Measurements from ENCODE around the gene ZNF862.

Gene ZNF862

DNA sequence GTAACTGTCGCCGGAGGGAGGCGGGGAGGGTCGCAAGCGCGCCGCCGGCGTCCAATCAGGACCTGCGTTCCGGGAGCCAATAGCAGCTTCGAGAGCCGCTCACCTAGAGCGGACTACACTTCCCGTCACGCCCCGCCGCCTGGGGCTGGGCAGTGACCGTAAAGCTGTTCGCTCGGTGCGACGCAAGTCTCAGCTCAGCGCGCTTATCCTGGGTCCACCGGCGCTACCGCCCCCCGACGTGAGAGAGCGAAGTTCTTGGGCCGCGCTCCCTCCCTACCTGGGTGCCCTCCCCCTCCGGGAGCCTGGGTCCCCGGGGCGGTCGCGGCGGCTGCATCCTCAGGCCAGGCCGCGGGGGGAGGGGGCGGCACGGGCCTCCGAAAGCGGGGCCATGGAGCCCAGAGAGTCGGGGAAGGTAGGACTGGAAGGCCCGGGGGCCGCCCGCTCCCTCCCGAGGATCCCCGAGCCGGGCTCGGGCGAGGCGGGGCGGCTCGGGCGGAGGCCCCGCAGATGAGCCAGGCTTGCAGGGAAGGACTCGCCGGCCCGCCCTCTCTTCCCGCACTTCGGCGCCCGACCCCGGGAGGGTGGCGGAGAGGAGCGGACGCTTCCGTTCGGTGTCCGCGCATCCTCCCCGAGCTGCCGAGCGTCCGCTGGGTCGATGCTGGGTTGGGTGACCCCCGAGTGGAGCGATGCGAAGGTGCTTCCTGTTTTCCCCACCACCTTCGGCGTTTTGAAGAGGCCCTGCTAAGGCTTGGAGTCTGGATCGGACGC lies at the start of gene ZNF862:
Gene ZNF862 (plus strand): TSS at position 152 of the 768 bp plus-strand sequence. CDS start 237 bp downstream, at position 389.
- TF ChIP-seq, protein P1, sequence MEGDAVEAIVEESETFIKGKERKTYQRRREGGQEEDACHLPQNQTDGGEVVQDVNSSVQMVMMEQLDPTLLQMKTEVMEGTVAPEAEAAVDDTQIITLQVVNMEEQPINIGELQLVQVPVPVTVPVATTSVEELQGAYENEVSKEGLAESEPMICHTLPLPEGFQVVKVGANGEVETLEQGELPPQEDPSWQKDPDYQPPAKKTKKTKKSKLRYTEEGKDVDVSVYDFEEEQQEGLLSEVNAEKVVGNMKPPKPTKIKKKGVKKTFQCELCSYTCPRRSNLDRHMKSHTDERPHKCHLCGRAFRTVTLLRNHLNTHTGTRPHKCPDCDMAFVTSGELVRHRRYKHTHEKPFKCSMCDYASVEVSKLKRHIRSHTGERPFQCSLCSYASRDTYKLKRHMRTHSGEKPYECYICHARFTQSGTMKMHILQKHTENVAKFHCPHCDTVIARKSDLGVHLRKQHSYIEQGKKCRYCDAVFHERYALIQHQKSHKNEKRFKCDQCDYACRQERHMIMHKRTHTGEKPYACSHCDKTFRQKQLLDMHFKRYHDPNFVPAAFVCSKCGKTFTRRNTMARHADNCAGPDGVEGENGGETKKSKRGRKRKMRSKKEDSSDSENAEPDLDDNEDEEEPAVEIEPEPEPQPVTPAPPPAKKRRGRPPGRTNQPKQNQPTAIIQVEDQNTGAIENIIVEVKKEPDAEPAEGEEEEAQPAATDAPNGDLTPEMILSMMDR (IDR thresholded peaks at IDR 0.05; ENCODE audit: borderline replicate concordance, insufficient read depth, low read depth, low read length): no peak
- H3K4me3 ChIP-seq (ENCODE audit: low read depth, low read length): peak within 1 kb of the TSS; percentile 90

DNA sequence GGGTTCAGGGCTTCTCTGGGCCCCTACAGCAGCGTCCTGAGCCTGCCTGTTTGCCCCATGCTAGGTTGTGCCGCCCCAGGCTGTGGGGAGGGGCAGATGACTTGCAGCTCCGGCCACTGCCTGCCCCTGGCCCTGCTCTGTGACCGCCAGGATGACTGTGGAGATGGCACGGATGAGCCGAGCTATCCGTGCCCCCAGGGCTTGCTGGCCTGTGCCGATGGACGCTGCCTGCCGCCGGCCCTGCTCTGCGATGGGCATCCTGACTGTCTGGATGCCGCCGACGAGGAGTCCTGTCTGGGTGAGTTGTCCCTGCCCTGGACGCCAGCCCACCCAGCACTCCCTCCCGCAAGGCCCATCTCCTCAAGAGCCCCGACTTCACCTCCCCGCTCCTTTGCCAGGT lies 49.1 kb upstream of the ZNF862 start:
- no peak overlapping the region for H3K4me3 ChIP-seq (ENCODE audit: low read depth, low read length)
- TF ChIP-seq, protein P1 (IDR thresholded peaks at IDR 0.05; ENCODE audit: borderline replicate concordance, insufficient read depth, low read depth, low read length): no peak

DNA sequence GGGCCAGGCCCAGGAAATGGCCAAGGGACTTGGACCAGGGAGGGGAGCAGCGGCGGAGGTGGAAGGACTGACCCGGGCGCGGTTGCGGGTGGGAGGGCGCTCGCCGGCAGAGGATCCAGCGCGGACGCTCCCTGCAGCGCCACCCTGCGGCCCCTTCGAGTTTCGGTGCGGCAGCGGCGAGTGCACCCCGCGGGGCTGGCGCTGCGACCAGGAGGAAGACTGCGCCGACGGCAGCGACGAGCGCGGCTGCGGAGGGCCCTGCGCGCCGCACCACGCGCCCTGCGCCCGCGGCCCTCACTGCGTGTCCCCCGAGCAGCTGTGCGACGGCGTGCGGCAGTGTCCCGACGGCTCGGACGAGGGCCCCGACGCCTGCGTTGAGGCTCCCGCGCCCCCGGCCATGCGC lies 48.0 kb upstream of the ZNF862 start:
- H3K4me3 ChIP-seq (ENCODE audit: low read depth, low read length): no peak overlapping the region
- TF ChIP-seq, protein P1 (IDR thresholded peaks at IDR 0.05; ENCODE audit: borderline replicate concordance, insufficient read depth, low read depth, low read length): peak; percentile 54

DNA sequence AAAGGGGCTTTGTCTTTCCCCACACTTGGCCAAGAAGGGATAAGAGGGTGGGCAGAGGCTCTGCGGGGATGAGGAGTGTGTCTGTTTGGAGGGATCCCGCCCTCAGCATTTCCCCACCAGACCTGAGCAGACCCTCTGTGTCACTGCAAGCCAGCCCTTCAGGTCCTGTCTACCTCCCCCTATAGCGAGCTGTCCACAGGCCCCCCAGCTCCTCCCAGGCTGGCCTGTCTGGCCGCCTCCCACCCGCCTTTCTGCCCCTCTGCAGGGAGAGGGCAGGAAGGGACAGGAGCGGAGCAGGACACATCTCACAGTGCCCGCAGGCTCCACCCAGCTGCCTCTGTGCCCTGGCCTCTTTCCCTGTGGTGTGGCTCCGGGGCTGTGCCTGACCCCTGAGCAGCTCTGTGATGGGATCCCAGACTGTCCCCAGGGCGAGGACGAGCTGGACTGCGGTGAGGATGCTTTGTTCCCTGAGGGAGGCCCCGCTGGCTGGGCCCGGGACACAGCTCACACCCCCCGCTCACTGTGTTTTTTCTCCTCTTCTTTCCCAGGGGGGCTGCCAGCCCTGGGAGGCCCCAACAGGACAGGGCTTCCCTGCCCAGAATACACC lies 47.3 kb upstream of the ZNF862 start:
- H3K4me3 ChIP-seq (ENCODE audit: low read depth, low read length): no peak overlapping the region
- TF ChIP-seq, protein P1 (IDR thresholded peaks at IDR 0.05; ENCODE audit: borderline replicate concordance, insufficient read depth, low read depth, low read length): no peak

DNA sequence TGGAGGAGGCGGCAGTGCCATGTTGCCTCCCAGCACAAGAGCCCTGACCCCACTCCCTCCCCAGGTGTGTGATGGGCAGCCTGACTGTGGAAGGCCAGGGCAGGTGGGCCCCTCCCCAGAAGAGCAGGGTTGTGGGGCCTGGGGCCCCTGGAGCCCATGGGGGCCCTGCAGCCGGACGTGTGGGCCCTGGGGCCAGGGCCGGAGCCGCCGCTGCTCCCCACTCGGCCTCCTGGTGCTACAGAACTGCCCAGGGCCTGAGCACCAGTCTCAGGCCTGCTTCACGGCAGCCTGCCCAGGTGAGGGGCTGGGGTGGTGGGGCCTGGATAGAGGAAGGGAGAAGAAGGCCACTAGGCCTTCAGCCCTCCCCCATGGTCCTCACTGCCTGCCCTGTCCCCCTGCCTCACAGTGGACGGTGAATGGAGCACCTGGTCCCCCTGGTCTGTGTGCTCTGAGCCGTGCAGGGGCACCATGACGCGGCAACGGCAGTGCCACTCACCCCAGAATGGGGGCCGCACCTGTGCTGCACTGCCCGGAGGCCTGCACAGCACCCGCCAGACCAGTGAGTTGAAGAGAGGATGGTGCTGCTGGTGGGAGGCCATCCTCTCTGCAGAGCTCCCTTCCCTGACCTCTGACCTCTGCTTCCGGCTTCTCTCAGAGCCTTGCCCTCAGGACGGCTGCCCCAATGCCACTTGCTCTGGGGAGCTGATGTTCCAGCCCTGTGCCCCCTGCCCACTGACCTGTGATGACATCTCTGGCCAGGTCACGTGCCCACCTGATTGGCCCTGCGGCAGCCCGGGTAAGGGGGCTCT lies 46.6 kb upstream of the ZNF862 start:
- H3K4me3 ChIP-seq (ENCODE audit: low read depth, low read length): no peak overlapping the region
- TF ChIP-seq, protein P1 (IDR thresholded peaks at IDR 0.05; ENCODE audit: borderline replicate concordance, insufficient read depth, low read depth, low read length): no peak

DNA sequence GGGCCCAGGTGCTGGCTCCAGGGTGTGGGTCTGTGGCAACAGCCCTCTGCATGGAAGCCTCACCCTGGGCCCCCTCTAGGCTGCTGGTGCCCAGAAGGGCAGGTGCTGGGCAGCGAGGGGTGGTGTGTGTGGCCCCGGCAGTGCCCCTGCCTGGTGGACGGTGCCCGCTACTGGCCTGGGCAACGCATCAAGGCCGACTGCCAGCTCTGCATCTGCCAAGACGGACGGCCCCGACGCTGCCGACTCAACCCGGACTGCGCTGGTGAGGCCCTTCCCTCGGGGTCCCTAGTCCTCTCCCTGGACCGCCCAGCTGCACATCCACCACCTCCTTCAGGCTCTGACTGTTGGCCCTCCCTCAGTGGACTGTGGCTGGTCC lies 46.0 kb upstream of the ZNF862 start:
- H3K4me3 ChIP-seq (ENCODE audit: low read depth, low read length): no peak overlapping the region
- TF ChIP-seq, protein P1 (IDR thresholded peaks at IDR 0.05; ENCODE audit: borderline replicate concordance, insufficient read depth, low read depth, low read length): no peak

Data from GM12875 (cell line).